Spleen (tissue), 11 donors: ENCODE data around the gene CPT1B. TPM values are rescaled to one million over a fixed set of nuclear protein-coding genes. Genes with fewer than 3 reads are reported as not detected.

Source experiments
- DNase-seq: peaks from one replicate; pipeline ENCODE4 v3.0.0-alpha.2; 2020
- H3K27ac ChIP-seq, 8 donors: fragments of 200-600 bp; sonication (generic) in 7 of 8; 1 replicate in 4 of 8; 2 replicates in 4 of 8; pipeline versions ENCODE4 v1.5.0 to v1.8.0; 2016 to 2021; ENCODE audit warnings: inconsistent platforms in 4 of 8, mild to moderate bottlenecking in 4 of 8, moderate library complexity in 1 of 8
- H3K27me3 ChIP-seq, 7 donors: fragments of 200-600 bp; sonication (generic) in 6 of 7; replicated peaks in 1 of 7; 1 replicate in 4 of 7; 2 replicates in 3 of 7; pipeline versions ENCODE4 v1.5.0 to v1.8.0; 2016 to 2021; ENCODE audit warnings: inconsistent platforms in 3 of 7, mild to moderate bottlenecking in 1 of 7
- H3K36me3 ChIP-seq, 6 donors: fragments of 200-600 bp; sonication (generic) in 5 of 6; 1 replicate in 4 of 6; 2 replicates in 2 of 6; pipeline versions ENCODE4 v1.5.0 to v1.8.0; 2016 to 2021; ENCODE audit warnings: inconsistent platforms in 2 of 6
- H3K4me1 ChIP-seq, 6 donors: fragments of 200-600 bp; sonication (generic) in 5 of 6; 1 replicate in 3 of 6; 2 replicates in 3 of 6; pipeline versions ENCODE4 v1.5.0 to v1.8.0; 2016 to 2021; ENCODE audit warnings: inconsistent platforms in 3 of 6
- H3K4me3 ChIP-seq, 8 donors: fragments of 200-600 bp; sonication (generic) in 7 of 8; 1 replicate in 4 of 8; 2 replicates in 4 of 8; pipeline versions ENCODE4 v1.5.0 to v1.8.0; 2016 to 2021; ENCODE audit warnings: inconsistent platforms in 4 of 8, mild to moderate bottlenecking in 4 of 8, moderate library complexity in 2 of 8
- H3K9me3 ChIP-seq, 8 donors: fragments of 200-600 bp; sonication (generic) in 7 of 8; 1 replicate in 4 of 8; 2 replicates in 4 of 8; pipeline versions ENCODE4 v1.5.0 to v1.8.0; 2016 to 2021; ENCODE audit warnings: inconsistent platforms in 4 of 8
- CTCF ChIP-seq, 11 experiments: fragments of 200-600 bp in 7 of 11; fragments of 450-650 bp in 4 of 11; sonication (generic) in 4 of 11; IDR thresholded peaks in 8 of 11; conservative IDR thresholded peaks in 3 of 11; 1 replicate in 7 of 11; 2 replicates in 4 of 11; pipeline versions ENCODE4 v1.4.0 to v1.8.0; 2016 to 2021; ENCODE audit warnings: antibody characterized with exemption in 11 of 11, inconsistent platforms in 4 of 11, mild to moderate bottlenecking in 1 of 11
- POLR2A ChIP-seq, 3 donors: fragments of 450-650 bp; IDR thresholded peaks; one replicate each; pipeline ENCODE4 v1.5.1; 2017; ENCODE audit warnings: antibody characterized with exemption in 3 of 3, mild to moderate bottlenecking in 1 of 3
- POLR2AphosphoS5 ChIP-seq, 3 donors: sonication (generic); formaldehyde crosslinking; IDR thresholded peaks; one replicate each; pipeline ENCODE4 v1.5.1; 2017; ENCODE audit warnings: antibody characterized with exemption in 3 of 3
- WGBS, 5 donors: extraction: QIAGEN DNeasy Blood & Tissue Kit in 3 of 5; methylation state at CpG; one replicate each; pipeline versions ENCODE4 v1.1.5 to v1.1.7; 2013 to 2018; 5-methylcytosine and 5-hydroxymethylcytosine counted together
- intact Hi-C: fragments of 100-400 bp; cut with DNase I; formaldehyde crosslinking; loops from one replicate; pipeline ENCODE4 v1.15.0; 2023; ENCODE audit warnings: low total_unique reads
- polyA plus RNA-seq, 3 donors: library from polyadenylated mRNA; stranded (reverse); fragments of 200-250 nt; gene quantifications; one replicate each; pipeline ENCODE4 v1.2.1, GENCODE V29; 2013
- total RNA-seq, 7 donors: library from RNA; depleted of rRNA in 3 of 7; stranded (reverse); fragments of >200 nt in 3 of 7; fragmentation: NEBNext Ultra II Directional in 4 of 7; extraction: Animal tissue kit (Norgen Biotek cat#: 25700) in 4 of 7; gene quantifications; one replicate each; pipeline versions ENCODE4 v1.1.0 to v1.2.1, GENCODE V29; 2016 to 2021
- donor health status: healthy with polysubstance abuse.
- donor health status: DM: no; HTN: no; CAD: no; lungs with moderate emphysema.
- donor health status: DM: no; HTN: no; CAD: no.
- donor health status: Bipolar disorder and iron deficiency.
- donor health status: healthy.
- donor health status: DM: no; HTN: no; CAD: no.
- donor health status: DM: yes; HTN: yes; CAD: no.

Gene CPT1B
- total and polyA plus RNA-seq, 10 donors = 23.6 to 55.3 (median 34.3) TPM

- Histone ChIP-seq H3K27ac (no peak overlapping the region), H3K4me3 (no peak overlapping the region), H3K4me1 (peaks cover 5 to 44% (median 25%) of the 10 kb centered on the region in 6 donors), H3K36me3 (peaks cover 0 to 21% (median 11%) of the 10 kb centered on the region in 6 donors), H3K9me3 (no peaks in the 10 kb centered on the region), H3K27me3 (no peaks in the 10 kb centered on the region)
- DNase-seq = peak; percentile 56
- WGBS, 5 donors = 94 to 96% (median 96%) methylated on average over 23 of the region's 23 CpGs
- no peak for TF ChIP-seq CTCF (IDR thresholded peaks at IDR 0.05 in 8 of 11, conservative IDR thresholded peaks at IDR 0.05 in 3 of 11)
- TF ChIP-seq POLR2A (IDR thresholded peaks at IDR 0.05) = no peak
- no peak for TF ChIP-seq POLR2AphosphoS5 (IDR thresholded peaks at IDR 0.05)
- intact Hi-C loops = no loop called here
Measured at GRCh38 chr22:50584106-50585096, 6.2 kb upstream of the CPT1B start.

- intact Hi-C loops = no loop called here
- H3K9me3 ChIP-seq = no peaks in the 10 kb centered on the region
- peaks cover 0 to 31% (median 15%) of the 10 kb centered on the region in 6 donors for H3K36me3 ChIP-seq
- H3K27me3 ChIP-seq = peaks cover 0 to under 1% (median 0%) of the 10 kb centered on the region in 7 donors
- DNase-seq = peak; percentile 73
- H3K4me1 ChIP-seq = peaks cover 5 to 55% (median 30%) of the 10 kb centered on the region in 6 donors
- peak overlapping the region; percentile 74 to 93 (median 86) for H3K4me3 ChIP-seq
- H3K27ac ChIP-seq = peak overlapping the region; percentile 92 to 100 (median 98)
- TF ChIP-seq POLR2AphosphoS5 (IDR thresholded peaks at IDR 0.05) = no peak
- TF ChIP-seq POLR2A (IDR thresholded peaks at IDR 0.05) = no peak
- no peak for TF ChIP-seq CTCF (IDR thresholded peaks at IDR 0.05 in 8 of 11, conservative IDR thresholded peaks at IDR 0.05 in 3 of 11)
- WGBS, 5 donors = 8 to 14% (median 10%) methylated on average over 37 of the region's 37 CpGs
Measured at GRCh38 chr22:50583294-50583861, 5.2 kb upstream of the CPT1B start.

DNA sequence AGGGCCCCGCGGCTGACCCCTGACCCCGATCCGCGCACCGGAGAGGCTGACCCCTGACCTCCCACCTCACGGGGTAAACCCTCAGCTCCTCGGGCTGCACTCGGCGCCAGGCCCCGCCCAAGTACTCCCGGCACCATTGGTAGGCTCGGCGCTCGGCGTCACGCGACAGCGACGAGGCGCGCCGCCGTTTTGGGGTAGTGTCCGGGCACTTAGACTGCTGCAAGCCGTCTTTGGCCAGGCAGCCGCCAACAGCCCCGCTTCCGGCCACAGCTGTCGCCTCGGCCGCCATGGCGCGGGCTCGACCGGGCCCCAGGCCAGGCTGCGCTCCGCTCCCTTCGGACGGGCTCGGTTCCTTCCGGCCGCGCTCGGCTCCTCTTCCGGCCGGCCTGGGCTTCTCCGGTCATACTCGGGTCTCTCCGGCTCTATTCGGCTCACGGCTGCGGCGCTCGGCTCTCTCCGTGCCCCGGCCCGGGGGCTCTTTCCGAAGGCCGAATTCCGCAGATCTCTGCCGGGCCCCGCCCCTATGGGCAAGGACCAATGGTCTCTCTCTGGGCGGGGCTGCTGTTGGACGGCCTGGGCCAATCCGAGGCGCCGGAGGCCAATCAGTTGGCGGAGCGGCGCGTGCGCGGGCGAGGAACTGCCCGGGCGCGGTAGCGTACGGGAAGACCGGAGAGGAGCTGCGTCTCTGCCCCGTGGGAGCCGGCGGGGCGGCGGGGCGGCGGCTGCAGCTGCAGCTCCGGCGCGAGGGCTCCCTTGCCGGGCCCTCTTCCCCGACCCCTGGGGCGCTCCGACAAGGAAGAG, 4.5 kb upstream of the CPT1B start, which contains the start of gene CHKB:
TSS of gene CHKB (minus strand) at position 357 of the 801 bp plus-strand sequence. CDS start at position 289, 68 bp downstream.
- peak within 1 kb of the TSS; percentile 74 to 93 (median 86) for H3K4me3 ChIP-seq
- peak; percentile 100 for DNase-seq
- H3K27me3 ChIP-seq = peaks cover 0 to 8% (median 0%) of the 10 kb centered on the region in 7 donors
- peaks cover 5 to 59% (median 32%) of the 10 kb centered on the region in 6 donors for H3K4me1 ChIP-seq
- intact Hi-C loops = no loop called here
- H3K9me3 ChIP-seq = no peaks in the 10 kb centered on the region
- TF ChIP-seq POLR2A (IDR thresholded peaks at IDR 0.05) (peak in 1 of 3 donors; percentile 84), CTCF (IDR thresholded peaks at IDR 0.05 in 8 of 11, conservative IDR thresholded peaks at IDR 0.05 in 3 of 11) (peak in 1 of 11 experiments; percentile 41), POLR2AphosphoS5 (IDR thresholded peaks at IDR 0.05) (peak; percentile 89 to 94 (median 92))
- WGBS, 5 donors = 0 to 1% (median 1%) methylated on average over 33 to 96 of the region's 96 CpGs
- H3K36me3 ChIP-seq = peaks cover 0 to 33% (median 15%) of the 10 kb centered on the region in 6 donors
- peak within 1 kb of the TSS; percentile 92 to 100 (median 98) for H3K27ac ChIP-seq
